GM20000 (cell line): ENCODE results near the gene REXO5.

Experiments used
- DNase-seq: peaks from one replicate; pipeline ENCODE4 v3.0.0; 2012; ENCODE audit warnings: low spot score
- TF ChIP-seq, protein P1 (sequence below): IDR thresholded peaks from 2 replicates; pipeline ENCODE4 v1.5.1; 2012; ENCODE audit warnings: mild to moderate bottlenecking, control low read depth; ENCODE audit errors: extremely low read depth, missing control alignments

REXO5 gene

DNA sequence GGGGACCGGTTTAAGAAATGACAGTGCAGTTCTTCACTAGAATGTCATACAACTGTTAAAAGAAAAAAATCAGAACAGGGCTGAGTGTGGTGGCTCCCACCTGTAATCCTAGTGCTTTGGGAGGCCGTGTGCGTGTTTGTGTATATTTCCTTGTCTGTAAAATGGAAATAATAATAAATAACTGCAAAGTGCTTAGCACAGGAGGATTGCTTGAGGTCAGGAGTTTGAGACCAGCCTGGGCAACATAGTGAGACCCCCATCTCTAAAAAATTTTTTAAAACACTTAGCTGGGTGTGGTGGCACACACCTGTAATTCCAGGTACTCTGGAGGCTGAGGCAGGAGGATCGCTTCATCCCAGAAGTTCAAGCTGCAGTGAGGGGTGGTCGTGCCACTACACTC lies 40.0 kb upstream of the REXO5 start:
- DNase-seq = no peak
- TF ChIP-seq, protein P1, sequence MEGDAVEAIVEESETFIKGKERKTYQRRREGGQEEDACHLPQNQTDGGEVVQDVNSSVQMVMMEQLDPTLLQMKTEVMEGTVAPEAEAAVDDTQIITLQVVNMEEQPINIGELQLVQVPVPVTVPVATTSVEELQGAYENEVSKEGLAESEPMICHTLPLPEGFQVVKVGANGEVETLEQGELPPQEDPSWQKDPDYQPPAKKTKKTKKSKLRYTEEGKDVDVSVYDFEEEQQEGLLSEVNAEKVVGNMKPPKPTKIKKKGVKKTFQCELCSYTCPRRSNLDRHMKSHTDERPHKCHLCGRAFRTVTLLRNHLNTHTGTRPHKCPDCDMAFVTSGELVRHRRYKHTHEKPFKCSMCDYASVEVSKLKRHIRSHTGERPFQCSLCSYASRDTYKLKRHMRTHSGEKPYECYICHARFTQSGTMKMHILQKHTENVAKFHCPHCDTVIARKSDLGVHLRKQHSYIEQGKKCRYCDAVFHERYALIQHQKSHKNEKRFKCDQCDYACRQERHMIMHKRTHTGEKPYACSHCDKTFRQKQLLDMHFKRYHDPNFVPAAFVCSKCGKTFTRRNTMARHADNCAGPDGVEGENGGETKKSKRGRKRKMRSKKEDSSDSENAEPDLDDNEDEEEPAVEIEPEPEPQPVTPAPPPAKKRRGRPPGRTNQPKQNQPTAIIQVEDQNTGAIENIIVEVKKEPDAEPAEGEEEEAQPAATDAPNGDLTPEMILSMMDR = no peak

DNA sequence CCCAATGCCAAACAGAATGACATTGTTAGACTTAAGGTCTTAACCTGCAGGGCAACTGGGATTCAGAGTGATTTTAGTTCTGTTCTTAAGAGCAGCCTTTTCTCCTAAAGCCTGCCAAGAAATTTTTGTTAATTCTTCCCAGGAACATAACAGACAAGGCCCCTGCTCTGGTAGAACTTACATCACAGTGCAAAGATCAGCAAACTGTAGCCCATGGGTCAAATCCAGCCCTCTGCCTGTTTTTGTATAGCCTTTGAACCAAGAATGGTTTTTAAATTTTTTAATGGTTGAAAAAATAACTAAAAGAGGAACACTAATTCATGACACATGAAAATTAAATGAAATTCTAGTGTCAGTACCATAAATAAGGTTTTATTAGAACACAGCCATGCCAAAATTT lies 38.8 kb upstream of the REXO5 start:
- no peak for DNase-seq
- TF ChIP-seq, protein P1 = no peak

DNA sequence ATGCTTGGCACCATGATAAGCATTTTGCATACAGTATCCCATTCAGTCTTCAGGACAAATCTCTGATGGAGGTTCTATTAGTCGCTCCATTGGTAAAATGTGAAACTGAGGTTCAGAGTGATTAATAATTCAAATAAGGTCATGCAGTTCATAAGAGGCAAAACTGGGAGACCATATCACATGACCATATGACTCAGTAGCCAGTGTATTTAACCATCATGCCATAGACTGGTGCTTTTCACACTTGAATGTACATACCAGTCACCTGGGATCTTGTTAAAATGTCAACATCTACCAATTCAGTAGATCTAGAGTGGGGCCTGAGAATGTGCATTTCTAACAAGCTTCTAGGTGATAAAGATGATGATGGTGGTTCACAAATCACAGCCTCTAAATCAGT lies 38.2 kb upstream of the REXO5 start:
- no peak for DNase-seq
- TF ChIP-seq, protein P1 = no peak

DNA sequence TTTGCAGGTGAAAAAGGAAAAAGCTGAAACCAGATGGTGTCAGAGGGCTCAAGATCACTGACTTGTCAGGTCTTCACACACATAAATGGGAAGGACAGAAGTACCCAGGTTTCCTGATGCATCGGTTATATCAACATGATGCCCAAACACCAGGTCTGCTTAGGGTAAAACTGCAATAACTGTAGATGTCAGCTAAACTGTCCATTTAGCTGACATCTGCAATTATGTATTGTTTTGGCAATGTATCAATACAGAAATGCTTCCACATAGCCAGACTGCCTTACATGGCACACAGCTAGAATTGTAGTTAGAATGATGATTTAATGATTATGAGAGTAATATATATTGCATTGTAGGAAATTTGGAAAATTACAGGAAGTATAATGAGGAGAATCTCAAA lies 37.5 kb upstream of the REXO5 start:
- TF ChIP-seq, protein P1 = no peak
- no peak for DNase-seq

DNA sequence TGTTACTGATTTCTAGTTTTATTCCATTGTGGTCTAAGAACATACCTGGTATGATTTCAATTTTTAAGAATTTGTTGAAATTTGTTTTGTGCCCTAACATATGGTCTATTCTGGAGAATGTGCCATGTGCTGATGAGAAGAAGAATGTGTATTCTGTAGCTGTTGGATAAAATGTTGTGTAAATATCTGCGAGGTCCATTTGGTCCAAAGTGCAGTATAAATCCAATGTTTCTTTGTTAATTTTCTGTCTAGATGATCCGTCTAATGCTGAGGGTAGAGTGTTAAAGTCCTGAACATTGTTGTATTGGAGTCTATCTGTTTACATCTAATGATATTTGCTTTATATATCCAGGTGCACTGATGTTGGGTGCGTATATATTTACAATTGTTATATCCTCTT lies 32.6 kb upstream of the REXO5 start:
- TF ChIP-seq, protein P1 = no peak
- DNase-seq = no peak

DNA sequence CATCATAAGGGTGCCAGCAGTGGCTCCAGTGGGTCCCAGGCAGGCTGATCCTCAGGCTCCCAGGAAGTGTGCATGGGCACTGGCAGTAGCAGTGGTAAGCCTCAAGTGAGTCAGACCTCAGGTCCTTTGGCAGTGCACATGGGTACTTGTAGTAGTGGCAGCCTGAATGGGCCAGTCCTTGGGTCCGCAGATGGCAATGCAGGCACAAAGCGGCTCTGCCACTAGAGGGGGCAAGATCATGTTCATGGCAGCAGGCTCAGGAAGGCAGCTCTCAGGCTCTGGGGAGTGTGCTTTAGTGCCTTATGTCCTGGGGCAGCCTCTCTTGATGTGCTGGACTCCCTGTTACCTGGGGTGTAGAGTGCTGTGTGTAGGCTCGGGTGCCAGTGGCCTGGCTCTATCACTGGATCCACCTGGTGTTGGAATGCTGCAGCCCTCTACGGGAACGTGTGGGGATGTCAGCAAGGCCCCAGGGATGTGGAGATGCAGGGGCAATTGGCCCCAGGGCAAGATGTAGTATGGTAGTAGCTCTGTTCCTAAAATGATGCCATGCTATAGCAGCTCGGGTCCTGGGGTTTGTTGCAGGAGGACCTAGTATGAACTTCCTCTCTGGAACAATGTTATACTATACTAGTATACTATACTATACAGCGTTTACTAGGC lies 31.5 kb upstream of the REXO5 start:
- peak; percentile 49 for DNase-seq
- TF ChIP-seq, protein P1 = peak; percentile 85

DNA sequence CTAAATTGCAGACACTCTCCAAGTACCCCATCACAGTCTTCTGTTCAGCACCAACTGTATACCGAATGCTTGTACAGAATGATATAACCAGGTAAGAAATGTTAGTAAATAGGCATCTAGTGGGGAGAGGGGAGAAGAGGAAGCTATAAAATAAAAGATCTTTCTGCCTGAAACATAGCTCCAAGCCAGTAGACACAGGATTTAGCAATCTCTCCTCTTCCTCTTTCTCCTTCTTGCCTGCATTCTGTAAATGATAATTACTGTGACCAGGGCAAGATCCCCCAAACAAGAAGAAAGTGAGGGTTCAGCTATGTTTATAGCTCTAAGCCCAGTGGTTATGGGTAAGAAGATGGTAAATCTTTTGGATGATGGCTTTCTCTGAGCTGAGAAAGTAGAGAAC lies 24.6 kb upstream of the REXO5 start:
- TF ChIP-seq, protein P1 = no peak
- no peak for DNase-seq
